Prostate gland (tissue), 2 donors: ENCODE results near the gene GRK7.

ENCODE experiments used
- POLR2AphosphoS5 ChIP-seq: sonication (generic); formaldehyde crosslinking; IDR thresholded peaks from one replicate; pipeline ENCODE4 v1.6.1; 2017; ENCODE audit warnings: antibody characterized with exemption
- TF ChIP-seq, protein P1 (sequence below), 4 experiments: fragments of 200-600 bp in 2 of 4; fragments of 450-650 bp in 2 of 4; sonication (generic) in 2 of 4; IDR thresholded peaks; 1 replicate in 3 of 4; 2 replicates in 1 of 4; pipeline ENCODE4 v1.5.1; 2016 to 2019; ENCODE audit warnings: antibody characterized with exemption in 4 of 4, mild to moderate bottlenecking in 2 of 4, moderate library complexity in 2 of 4

DNA sequence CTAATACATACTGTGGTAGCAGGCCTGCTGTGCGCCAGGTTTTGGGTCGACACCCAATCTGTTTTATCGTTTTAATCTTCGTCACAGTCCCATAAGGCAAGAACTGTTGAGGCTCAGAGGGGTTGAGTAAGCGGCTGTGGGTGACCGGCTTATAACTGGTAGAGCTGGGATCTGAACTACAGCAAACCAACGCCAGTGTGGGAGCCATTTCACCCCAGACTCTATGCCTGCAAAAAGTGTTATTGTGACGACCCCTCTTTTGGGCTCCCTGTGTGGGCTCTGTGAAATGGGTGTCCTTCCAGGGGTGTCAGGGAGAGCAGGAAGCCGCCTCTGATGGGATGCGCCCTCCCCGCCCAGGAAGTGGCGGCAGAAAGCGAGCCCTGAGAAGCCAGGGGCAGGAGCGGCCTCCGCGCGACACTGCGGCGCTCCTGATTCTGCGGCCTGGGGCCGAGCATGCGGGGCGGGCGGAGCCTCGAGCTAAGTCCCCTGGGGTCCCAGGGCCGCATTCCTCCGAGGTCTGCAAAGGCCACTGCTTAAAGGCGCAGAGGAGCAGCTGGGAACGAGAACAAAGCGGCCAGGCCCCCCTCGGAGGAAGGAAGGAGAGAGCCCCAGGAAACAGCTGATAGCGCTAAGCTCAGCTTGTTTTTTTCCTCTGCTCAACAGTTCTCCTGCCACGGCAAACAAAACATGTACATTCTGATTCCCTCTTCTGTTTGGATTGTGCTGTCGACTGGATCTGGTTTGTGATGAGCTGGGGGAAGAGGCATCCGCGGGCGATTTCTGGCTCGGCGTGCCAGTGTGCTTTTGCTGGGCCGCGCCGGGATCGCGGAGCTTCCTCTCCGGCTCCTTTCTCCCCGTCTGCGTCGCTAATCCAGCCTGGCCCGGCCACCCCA, 33.9 kb downstream of the GRK7 start:
- peak; percentile 80 for TF ChIP-seq POLR2AphosphoS5
- TF ChIP-seq, protein P1, sequence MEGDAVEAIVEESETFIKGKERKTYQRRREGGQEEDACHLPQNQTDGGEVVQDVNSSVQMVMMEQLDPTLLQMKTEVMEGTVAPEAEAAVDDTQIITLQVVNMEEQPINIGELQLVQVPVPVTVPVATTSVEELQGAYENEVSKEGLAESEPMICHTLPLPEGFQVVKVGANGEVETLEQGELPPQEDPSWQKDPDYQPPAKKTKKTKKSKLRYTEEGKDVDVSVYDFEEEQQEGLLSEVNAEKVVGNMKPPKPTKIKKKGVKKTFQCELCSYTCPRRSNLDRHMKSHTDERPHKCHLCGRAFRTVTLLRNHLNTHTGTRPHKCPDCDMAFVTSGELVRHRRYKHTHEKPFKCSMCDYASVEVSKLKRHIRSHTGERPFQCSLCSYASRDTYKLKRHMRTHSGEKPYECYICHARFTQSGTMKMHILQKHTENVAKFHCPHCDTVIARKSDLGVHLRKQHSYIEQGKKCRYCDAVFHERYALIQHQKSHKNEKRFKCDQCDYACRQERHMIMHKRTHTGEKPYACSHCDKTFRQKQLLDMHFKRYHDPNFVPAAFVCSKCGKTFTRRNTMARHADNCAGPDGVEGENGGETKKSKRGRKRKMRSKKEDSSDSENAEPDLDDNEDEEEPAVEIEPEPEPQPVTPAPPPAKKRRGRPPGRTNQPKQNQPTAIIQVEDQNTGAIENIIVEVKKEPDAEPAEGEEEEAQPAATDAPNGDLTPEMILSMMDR (IDR thresholded peaks at IDR 0.05), result no peak
